Measurements from ENCODE around the gene THSD8. TPM values are rescaled to one million over a fixed set of nuclear protein-coding genes. Genes with fewer than 3 reads are reported as not detected.

Gene THSD8
- total and polyA plus RNA-seq, 2 donors (not counting 1 experiment from before 2014, with no cell fraction given), result not detected

DNA sequence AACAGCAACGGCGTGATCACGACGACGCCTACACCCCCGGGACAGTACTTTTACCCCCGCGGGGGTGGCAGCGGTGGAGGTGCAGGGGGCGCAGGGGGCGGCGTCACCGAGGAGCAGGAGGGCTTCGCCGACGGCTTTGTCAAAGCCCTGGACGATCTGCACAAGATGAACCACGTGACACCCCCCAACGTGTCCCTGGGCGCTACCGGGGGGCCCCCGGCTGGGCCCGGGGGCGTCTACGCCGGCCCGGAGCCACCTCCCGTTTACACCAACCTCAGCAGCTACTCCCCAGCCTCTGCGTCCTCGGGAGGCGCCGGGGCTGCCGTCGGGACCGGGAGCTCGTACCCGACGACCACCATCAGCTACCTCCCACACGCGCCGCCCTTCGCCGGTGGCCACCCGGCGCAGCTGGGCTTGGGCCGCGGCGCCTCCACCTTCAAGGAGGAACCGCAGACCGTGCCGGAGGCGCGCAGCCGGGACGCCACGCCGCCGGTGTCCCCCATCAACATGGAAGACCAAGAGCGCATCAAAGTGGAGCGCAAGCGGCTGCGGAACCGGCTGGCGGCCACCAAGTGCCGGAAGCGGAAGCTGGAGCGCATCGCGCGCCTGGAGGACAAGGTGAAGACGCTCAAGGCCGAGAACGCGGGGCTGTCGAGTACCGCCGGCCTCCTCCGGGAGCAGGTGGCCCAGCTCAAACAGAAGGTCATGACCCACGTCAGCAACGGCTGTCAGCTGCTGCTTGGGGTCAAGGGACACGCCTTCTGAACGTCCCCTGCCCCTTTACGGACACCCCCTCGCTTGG is 9.6 kb upstream of the THSD8 start:
- intact Hi-C loops (cut with micrococcal nuclease), result loop anchor here (5.0 kb wide), 3 partner anchors 60 to 1045 kb away; partner anchors contain the start of genes TRIR, ZNF490 and ZNF791
- POLR2A ChIA-PET, result interaction anchor here (0.7 to 6.8 kb wide), 17 partner anchors 8 to 375 kb away, joined by 3 to 233 read pairs (median 6); partner anchors contain the start of genes DHPS, GCDH, GET3 and HOOK2
- peaks cover 0 to 4% of the 10 kb centered on the region in 2 experiments for H3K36me3 ChIP-seq (replicated peaks in 1 of 2; ENCODE audit: control extremely low read depth in 1 of 2, control insufficient read depth in 1 of 2, extremely low read depth in 1 of 2, insufficient read depth in 2 of 2, low read length in 1 of 2)
- H3K79me2 ChIP-seq (ENCODE audit: control insufficient read depth, insufficient read depth, low read length), result peaks cover 25% of the 10 kb centered on the region
- Mint-ChIP-seq H3K27me3 (no peaks in the 10 kb centered on the region), H3K9me3 (ENCODE audit: insufficient read depth) (no peaks in the 10 kb centered on the region), H3K4me1 (peaks cover 46% of the 10 kb centered on the region), H3K27ac (peak overlapping the region; percentile 99), H3K4me3 (peak overlapping the region; percentile 97)
- peak overlapping the region; percentile 86 for H3K9ac ChIP-seq (ENCODE audit: low read length)
- H3K9me3 ChIP-seq (ENCODE audit: control extremely low read depth in 1 of 3, control insufficient read depth in 2 of 3, insufficient read depth in 1 of 3, low read length in 2 of 3), result no peaks in the 10 kb centered on the region
- H4K20me1 ChIP-seq (ENCODE audit: control insufficient read depth, insufficient read depth, low read length, poor library complexity, severe bottlenecking), result peaks cover 19% of the 10 kb centered on the region
- no peak for ATAC-seq (ENCODE audit: low read depth)
- no peak for TF ChIP-seq EZH2 (IDR thresholded peaks at IDR 0.05; ENCODE audit: borderline replicate concordance, insufficient read depth, low read depth, low read length, poor library complexity, severe bottlenecking)
- TF ChIP-seq, protein P1, sequence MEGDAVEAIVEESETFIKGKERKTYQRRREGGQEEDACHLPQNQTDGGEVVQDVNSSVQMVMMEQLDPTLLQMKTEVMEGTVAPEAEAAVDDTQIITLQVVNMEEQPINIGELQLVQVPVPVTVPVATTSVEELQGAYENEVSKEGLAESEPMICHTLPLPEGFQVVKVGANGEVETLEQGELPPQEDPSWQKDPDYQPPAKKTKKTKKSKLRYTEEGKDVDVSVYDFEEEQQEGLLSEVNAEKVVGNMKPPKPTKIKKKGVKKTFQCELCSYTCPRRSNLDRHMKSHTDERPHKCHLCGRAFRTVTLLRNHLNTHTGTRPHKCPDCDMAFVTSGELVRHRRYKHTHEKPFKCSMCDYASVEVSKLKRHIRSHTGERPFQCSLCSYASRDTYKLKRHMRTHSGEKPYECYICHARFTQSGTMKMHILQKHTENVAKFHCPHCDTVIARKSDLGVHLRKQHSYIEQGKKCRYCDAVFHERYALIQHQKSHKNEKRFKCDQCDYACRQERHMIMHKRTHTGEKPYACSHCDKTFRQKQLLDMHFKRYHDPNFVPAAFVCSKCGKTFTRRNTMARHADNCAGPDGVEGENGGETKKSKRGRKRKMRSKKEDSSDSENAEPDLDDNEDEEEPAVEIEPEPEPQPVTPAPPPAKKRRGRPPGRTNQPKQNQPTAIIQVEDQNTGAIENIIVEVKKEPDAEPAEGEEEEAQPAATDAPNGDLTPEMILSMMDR (IDR thresholded peaks at IDR 0.05), result no peak
- H3K4me2 ChIP-seq (replicated peaks; ENCODE audit: low read depth, low read length, poor library complexity, severe bottlenecking), result peak overlapping the region; percentile 91
- under 1% methylated on average over 84 of the region's 84 CpGs for WGBS (ENCODE audit: insufficient coverage)
- CTCF ChIA-PET, result interaction anchor here (0.5 to 17.9 kb wide), 8 partner anchors 8 to 123 kb away, joined by 3 to 1147 read pairs (median 4); partner anchors contain the start of genes HOOK2 and RNASEH2A
- no peaks in the 10 kb centered on the region for H3K27me3 ChIP-seq (replicated peaks in 1 of 4; ENCODE audit: control extremely low read depth in 1 of 4, control insufficient read depth in 3 of 4, insufficient read depth in 4 of 4, low read length in 3 of 4)
- H3K4me1 ChIP-seq (ENCODE audit: control insufficient read depth in 2 of 2, insufficient read depth in 2 of 2, low read length in 2 of 2), result peaks cover 41 to 57% of the 10 kb centered on the region in 2 donors
- peak; percentile 87 for DNase-seq
- H3K27ac ChIP-seq (ENCODE audit: low read length in 2 of 2), result peak overlapping the region; percentile 95 to 97
- H3K4me3 ChIP-seq (ENCODE audit: control extremely low read depth in 1 of 5, extremely low read depth in 1 of 5, insufficient read depth in 1 of 5, low read depth in 2 of 5, low read length in 4 of 5), result peak overlapping the region; percentile 86 to 99 (median 97)
- no peak overlapping the region for H2AFZ ChIP-seq (ENCODE audit: insufficient read depth, low read depth, low read length, poor library complexity, severe bottlenecking)
